GM12801 (cell line): ENCODE results near the gene FLYWCH1.

Source experiments
- CTCF ChIP-seq: IDR thresholded peaks from one replicate; pipeline ENCODE4 v1.5.1; 2011; ENCODE audit warnings: control low read depth; ENCODE audit not compliant: insufficient read length; ENCODE audit errors: extremely low read depth

Gene FLYWCH1

DNA sequence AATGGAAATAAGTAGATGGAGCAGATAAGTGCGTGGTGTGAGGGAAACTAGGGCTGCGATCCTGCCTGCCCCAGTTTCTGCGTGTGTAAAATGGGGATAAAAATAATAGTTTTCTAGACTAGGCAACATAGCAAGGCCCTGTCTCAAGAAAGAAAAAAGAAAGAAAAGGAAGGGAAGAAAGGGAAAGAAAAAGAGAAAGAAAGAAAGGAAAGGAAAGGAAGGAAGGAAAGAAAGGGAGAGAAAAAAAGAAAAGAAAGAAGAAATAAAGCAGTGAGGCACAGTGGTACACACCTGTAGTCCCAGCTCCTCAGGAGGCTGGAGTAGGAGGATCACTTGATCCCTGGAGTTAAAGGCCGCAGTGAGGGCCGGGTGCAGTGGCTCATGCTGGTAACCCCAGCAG, 70.7 kb downstream of the FLYWCH1 start:
- no peak for TF ChIP-seq CTCF

DNA sequence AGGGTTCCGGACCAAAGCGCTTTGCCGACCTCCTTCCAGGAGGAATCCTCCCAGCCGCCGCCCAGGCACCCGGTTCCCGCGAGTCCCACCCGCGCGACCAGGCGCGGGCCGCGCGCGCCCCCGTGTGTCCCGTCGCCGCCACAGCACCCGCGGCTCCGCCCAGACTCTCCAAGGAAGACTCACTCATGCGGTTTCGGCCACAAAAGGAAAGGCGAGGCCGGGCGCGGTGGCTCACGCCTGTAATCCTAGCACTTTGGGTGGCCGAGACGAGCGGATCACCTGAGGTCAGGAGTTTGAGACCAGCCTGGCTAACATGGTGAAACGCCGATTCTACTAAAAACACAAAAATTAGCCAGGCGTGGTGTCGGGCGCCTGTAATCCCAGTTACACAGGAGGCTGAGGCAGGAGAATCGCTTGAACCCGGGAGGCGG, 72.0 kb downstream of the FLYWCH1 start:
- no peak for TF ChIP-seq CTCF

GRCh38 chr16:2985462-2985861, 73.7 kb downstream of the FLYWCH1 start:
- TF ChIP-seq CTCF, result no peak

GRCh38 chr16:2985893-2986355, 74.2 kb downstream of the FLYWCH1 start:
- no peak for TF ChIP-seq CTCF

- TF ChIP-seq CTCF, result no peak
Measured at GRCh38 chr16:2986623-2987188, 75.0 kb downstream of the FLYWCH1 start.

- no peak for TF ChIP-seq CTCF
Measured at GRCh38 chr16:2987286-2987685, 75.6 kb downstream of the FLYWCH1 start.

- TF ChIP-seq CTCF, result no peak
Measured at GRCh38 chr16:2987833-2988232, 76.1 kb downstream of the FLYWCH1 start.
